ENCODE data around the gene LEFTY2.

DNA sequence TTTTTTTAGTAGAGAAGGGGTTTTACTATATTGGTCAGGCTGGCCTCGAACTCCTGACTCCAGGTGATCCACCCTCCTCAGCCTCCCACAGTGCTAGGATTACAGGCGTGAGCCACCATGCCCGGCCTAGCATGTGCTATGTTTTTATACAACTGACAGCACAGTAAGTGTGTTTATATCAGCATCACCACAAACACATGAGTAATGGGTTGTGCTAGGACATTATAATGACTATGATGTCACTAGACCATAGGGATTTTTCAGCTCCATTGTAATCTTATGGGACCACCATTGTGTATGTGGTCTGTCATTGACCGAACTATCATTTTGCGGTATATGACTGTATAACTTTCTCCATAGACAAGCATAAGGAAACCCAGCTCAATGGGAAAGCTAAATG, 6.3 kb downstream of the LEFTY2 start:
- TF ChIP-seq EZH2phosphoT487 (IDR thresholded peaks at IDR 0.05): no peak
- TF ChIP-seq, protein P1, sequence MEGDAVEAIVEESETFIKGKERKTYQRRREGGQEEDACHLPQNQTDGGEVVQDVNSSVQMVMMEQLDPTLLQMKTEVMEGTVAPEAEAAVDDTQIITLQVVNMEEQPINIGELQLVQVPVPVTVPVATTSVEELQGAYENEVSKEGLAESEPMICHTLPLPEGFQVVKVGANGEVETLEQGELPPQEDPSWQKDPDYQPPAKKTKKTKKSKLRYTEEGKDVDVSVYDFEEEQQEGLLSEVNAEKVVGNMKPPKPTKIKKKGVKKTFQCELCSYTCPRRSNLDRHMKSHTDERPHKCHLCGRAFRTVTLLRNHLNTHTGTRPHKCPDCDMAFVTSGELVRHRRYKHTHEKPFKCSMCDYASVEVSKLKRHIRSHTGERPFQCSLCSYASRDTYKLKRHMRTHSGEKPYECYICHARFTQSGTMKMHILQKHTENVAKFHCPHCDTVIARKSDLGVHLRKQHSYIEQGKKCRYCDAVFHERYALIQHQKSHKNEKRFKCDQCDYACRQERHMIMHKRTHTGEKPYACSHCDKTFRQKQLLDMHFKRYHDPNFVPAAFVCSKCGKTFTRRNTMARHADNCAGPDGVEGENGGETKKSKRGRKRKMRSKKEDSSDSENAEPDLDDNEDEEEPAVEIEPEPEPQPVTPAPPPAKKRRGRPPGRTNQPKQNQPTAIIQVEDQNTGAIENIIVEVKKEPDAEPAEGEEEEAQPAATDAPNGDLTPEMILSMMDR (IDR thresholded peaks at IDR 0.05): no peak

Measured in neural progenitor cell (in vitro differentiated cells).